SK-N-SH treated with all-trans-retinoic acid at 6 μM for 48 hours (cell line): ENCODE results near the gene TUT7.

Source experiments
- ATAC-seq: fragments of 200-7000 bp; cut with Tn5 transposase; 3 replicates; pipeline ENCODE4 v1.9.1; 2020; ENCODE audit warnings: mild to moderate bottlenecking, moderate library complexity
- ARNTL ChIP-seq: fragments of 450-650 bp; formaldehyde crosslinking; IDR thresholded peaks from 2 replicates; pipeline ENCODE4 v1.5.0; 2020; ENCODE audit warnings: low read depth, mild to moderate bottlenecking, moderate library complexity, borderline replicate concordance
- BACH2 ChIP-seq: fragments of 250-450 bp; sonication (Bioruptor Pico); IDR thresholded peaks from 2 replicates; pipeline ENCODE4 v1.9.0; 2021; ENCODE audit warnings: mild to moderate bottlenecking, borderline replicate concordance
- CREB5 ChIP-seq: fragments of 250-450 bp; sonication (Bioruptor Pico); IDR thresholded peaks from 2 replicates; pipeline ENCODE4 v1.5.1; 2020; ENCODE audit warnings: low read depth, mild to moderate bottlenecking, moderate library complexity
- CSDC2 ChIP-seq: fragments of 250-450 bp; sonication (Bioruptor Pico); IDR thresholded peaks from 2 replicates; pipeline ENCODE4 v1.5.0; 2020; ENCODE audit warnings: mild to moderate bottlenecking, moderate library complexity
- CSRNP3 ChIP-seq: fragments of 250-450 bp; sonication (Bioruptor Pico); IDR thresholded peaks from 2 replicates; pipeline ENCODE4 v1.5.1; 2021; ENCODE audit warnings: mild to moderate bottlenecking, moderate library complexity
- ESRRG ChIP-seq: fragments of 250-450 bp; sonication (Bioruptor Pico); IDR thresholded peaks from 2 replicates; pipeline ENCODE4 v1.6.1; 2021; ENCODE audit warnings: mild to moderate bottlenecking
- ISL1 ChIP-seq: fragments of 250-450 bp; sonication (Bioruptor Pico); IDR thresholded peaks from 2 replicates; pipeline ENCODE4 v2.1.2; 2022; ENCODE audit warnings: mild to moderate bottlenecking, moderate library complexity
- OSR1 ChIP-seq: fragments of 250-450 bp; sonication (Bioruptor Pico); IDR thresholded peaks from 2 replicates; pipeline ENCODE4 v1.8.0; 2022; ENCODE audit warnings: moderate library complexity, mild to moderate bottlenecking, inconsistent platforms
- POU6F1 ChIP-seq: fragments of 250-450 bp; sonication (Bioruptor Pico); IDR thresholded peaks from 2 replicates; pipeline ENCODE4 v1.8.0; 2021; ENCODE audit warnings: low read depth, mild to moderate bottlenecking, moderate library complexity, borderline replicate concordance
- PPARA ChIP-seq: fragments of 250-450 bp; sonication (Bioruptor Pico); IDR thresholded peaks from 2 replicates; pipeline ENCODE4 v1.5.0; 2020; ENCODE audit warnings: mild to moderate bottlenecking, borderline replicate concordance
- RARB ChIP-seq: fragments of 250-450 bp; sonication (Bioruptor Pico); IDR thresholded peaks from 2 replicates; pipeline ENCODE4 v1.8.0; 2021; ENCODE audit warnings: mild to moderate bottlenecking, moderate library complexity
- SNAI2 ChIP-seq: fragments of 250-450 bp; sonication (Bioruptor Pico); IDR thresholded peaks from 2 replicates; pipeline ENCODE4 v1.5.0; 2020; ENCODE audit warnings: mild to moderate bottlenecking, moderate library complexity
- TCF4 ChIP-seq: fragments of 250-450 bp; sonication (Bioruptor Pico); IDR thresholded peaks from 2 replicates; pipeline ENCODE4 v1.8.0; 2021; ENCODE audit warnings: mild to moderate bottlenecking, moderate library complexity, borderline replicate concordance
- TOX ChIP-seq: fragments of 250-450 bp; sonication (Bioruptor Pico); IDR thresholded peaks from 2 replicates; pipeline ENCODE4 v1.8.0; 2021; ENCODE audit warnings: mild to moderate bottlenecking, moderate library complexity, borderline replicate concordance
- TSHZ2 ChIP-seq: fragments of 250-450 bp; sonication (Bioruptor Pico); IDR thresholded peaks from 2 replicates; pipeline ENCODE4 v1.5.0; 2020; ENCODE audit warnings: mild to moderate bottlenecking, moderate library complexity
- ZC3H10 ChIP-seq: fragments of 250-450 bp; sonication (Bioruptor Pico); IDR thresholded peaks from 2 replicates; pipeline ENCODE4 v1.5.1; 2021; ENCODE audit warnings: mild to moderate bottlenecking, moderate library complexity
- ZFP3 ChIP-seq: fragments of 250-450 bp; sonication (Bioruptor Pico); IDR thresholded peaks from 2 replicates; pipeline ENCODE4 v1.5.0; 2020; ENCODE audit warnings: mild to moderate bottlenecking, moderate library complexity
- ZFP30 ChIP-seq: fragments of 450-650 bp; formaldehyde crosslinking; IDR thresholded peaks from 2 replicates; pipeline ENCODE4 v1.5.0; 2022; ENCODE audit warnings: mild to moderate bottlenecking, moderate library complexity
- ZNF565 ChIP-seq: fragments of 450-650 bp; formaldehyde crosslinking; conservative IDR thresholded peaks from 2 replicates; pipeline ENCODE4 v1.5.0; 2020; ENCODE audit warnings: low read depth, mild to moderate bottlenecking, moderate library complexity
- ZNF70 ChIP-seq: fragments of 450-650 bp; formaldehyde crosslinking; IDR thresholded peaks from 2 replicates; pipeline ENCODE4 v1.5.0; 2020; ENCODE audit warnings: mild to moderate bottlenecking, moderate library complexity
- ZNF8 ChIP-seq: fragments of 450-650 bp; formaldehyde crosslinking; IDR thresholded peaks from 2 replicates; pipeline ENCODE4 v1.5.0; 2020; ENCODE audit warnings: mild to moderate bottlenecking, moderate library complexity

Gene TUT7

GRCh38 chr9:86256653-86257052, 97.6 kb downstream of the TUT7 start:
- no peak for ATAC-seq

GRCh38 chr9:86253577-86253976, 100.6 kb downstream of the TUT7 start:
- ATAC-seq, result no peak

More at GRCh38 chr9:86256653-86257052, 97.6 kb downstream of the TUT7 start:
- TF ChIP-seq ZFP30 (CRISPR knock-in tag) (no peak), TSHZ2 (CRISPR knock-in tag) (no peak)

GRCh38 chr9:86252870-86253269, 101.3 kb downstream of the TUT7 start:
- no peak for ATAC-seq
- TF ChIP-seq CSRNP3 (CRISPR knock-in tag) (no peak), TCF4 (CRISPR knock-in tag) (no peak), ZNF70 (CRISPR knock-in tag) (no peak), PPARA (CRISPR knock-in tag) (no peak), ZNF565 (no peak), BACH2 (no peak)

More at GRCh38 chr9:86253577-86253976, 100.6 kb downstream of the TUT7 start:
- TF ChIP-seq RARB (no peak), ZNF70 (CRISPR knock-in tag) (no peak), CREB5 (CRISPR knock-in tag) (no peak), ARNTL (CRISPR knock-in tag) (no peak), SNAI2 (CRISPR knock-in tag) (no peak), ZC3H10 (CRISPR knock-in tag) (no peak), TSHZ2 (CRISPR knock-in tag) (no peak), PPARA (CRISPR knock-in tag) (no peak), ZFP30 (CRISPR knock-in tag) (no peak), ZNF8 (CRISPR knock-in tag) (no peak), ISL1 (CRISPR knock-in tag) (no peak)

GRCh38 chr9:86250123-86250522, 104.1 kb downstream of the TUT7 start:
- no peak for ATAC-seq
- TF ChIP-seq OSR1 (CRISPR knock-in tag), result no peak
- TF ChIP-seq ZNF70 (CRISPR knock-in tag), result no peak
- no peak for TF ChIP-seq BACH2
- TF ChIP-seq CSDC2 (CRISPR knock-in tag), result no peak
- no peak for TF ChIP-seq POU6F1
- no peak for TF ChIP-seq ISL1 (CRISPR knock-in tag)
- no peak for TF ChIP-seq TCF4 (CRISPR knock-in tag)
- TF ChIP-seq ZFP3 (CRISPR knock-in tag), result no peak
- TF ChIP-seq ESRRG (CRISPR knock-in tag), result no peak
- no peak for TF ChIP-seq PPARA (CRISPR knock-in tag)
- TF ChIP-seq ARNTL (CRISPR knock-in tag), result no peak
- TF ChIP-seq TOX, result no peak
- no peak for TF ChIP-seq CREB5 (CRISPR knock-in tag)
- no peak for TF ChIP-seq ZNF565
- no peak for TF ChIP-seq TSHZ2 (CRISPR knock-in tag)
- TF ChIP-seq, all 23 proteins: peak for 0
